NB4 (cell line): Measurements from ENCODE around the gene SPACA7.

Source experiments
- MAX ChIP-seq: IDR thresholded peaks from 2 replicates; pipeline ENCODE4 v1.6.1; 2011; ENCODE audit warnings: low read depth, low read length
- MYC ChIP-seq: IDR thresholded peaks from 2 replicates; pipeline ENCODE4 v1.6.1; 2011; ENCODE audit warnings: low read depth, low read length
- POLR2A ChIP-seq: IDR thresholded peaks from 2 replicates; pipeline ENCODE4 v1.6.1; 2011; ENCODE audit warnings: mild to moderate bottlenecking; ENCODE audit not compliant: insufficient read length; ENCODE audit errors: extremely low read depth
- TF ChIP-seq, protein P1 (sequence below): IDR thresholded peaks from one replicate; pipeline ENCODE4 v1.5.1; 2012; ENCODE audit warnings: low read depth, low read length

GRCh38 chr13:112392719-112393118 lies 16.6 kb downstream of the SPACA7 start:
- TF ChIP-seq, protein P1, sequence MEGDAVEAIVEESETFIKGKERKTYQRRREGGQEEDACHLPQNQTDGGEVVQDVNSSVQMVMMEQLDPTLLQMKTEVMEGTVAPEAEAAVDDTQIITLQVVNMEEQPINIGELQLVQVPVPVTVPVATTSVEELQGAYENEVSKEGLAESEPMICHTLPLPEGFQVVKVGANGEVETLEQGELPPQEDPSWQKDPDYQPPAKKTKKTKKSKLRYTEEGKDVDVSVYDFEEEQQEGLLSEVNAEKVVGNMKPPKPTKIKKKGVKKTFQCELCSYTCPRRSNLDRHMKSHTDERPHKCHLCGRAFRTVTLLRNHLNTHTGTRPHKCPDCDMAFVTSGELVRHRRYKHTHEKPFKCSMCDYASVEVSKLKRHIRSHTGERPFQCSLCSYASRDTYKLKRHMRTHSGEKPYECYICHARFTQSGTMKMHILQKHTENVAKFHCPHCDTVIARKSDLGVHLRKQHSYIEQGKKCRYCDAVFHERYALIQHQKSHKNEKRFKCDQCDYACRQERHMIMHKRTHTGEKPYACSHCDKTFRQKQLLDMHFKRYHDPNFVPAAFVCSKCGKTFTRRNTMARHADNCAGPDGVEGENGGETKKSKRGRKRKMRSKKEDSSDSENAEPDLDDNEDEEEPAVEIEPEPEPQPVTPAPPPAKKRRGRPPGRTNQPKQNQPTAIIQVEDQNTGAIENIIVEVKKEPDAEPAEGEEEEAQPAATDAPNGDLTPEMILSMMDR = peak; percentile 51
- TF ChIP-seq POLR2A (no peak), MAX (no peak), MYC (no peak)
